ENCODE data around the gene CTBP1.
A peak's percentile ranks its signal among the peaks of the same experiment; 100 is the strongest.

Gene CTBP1

DNA sequence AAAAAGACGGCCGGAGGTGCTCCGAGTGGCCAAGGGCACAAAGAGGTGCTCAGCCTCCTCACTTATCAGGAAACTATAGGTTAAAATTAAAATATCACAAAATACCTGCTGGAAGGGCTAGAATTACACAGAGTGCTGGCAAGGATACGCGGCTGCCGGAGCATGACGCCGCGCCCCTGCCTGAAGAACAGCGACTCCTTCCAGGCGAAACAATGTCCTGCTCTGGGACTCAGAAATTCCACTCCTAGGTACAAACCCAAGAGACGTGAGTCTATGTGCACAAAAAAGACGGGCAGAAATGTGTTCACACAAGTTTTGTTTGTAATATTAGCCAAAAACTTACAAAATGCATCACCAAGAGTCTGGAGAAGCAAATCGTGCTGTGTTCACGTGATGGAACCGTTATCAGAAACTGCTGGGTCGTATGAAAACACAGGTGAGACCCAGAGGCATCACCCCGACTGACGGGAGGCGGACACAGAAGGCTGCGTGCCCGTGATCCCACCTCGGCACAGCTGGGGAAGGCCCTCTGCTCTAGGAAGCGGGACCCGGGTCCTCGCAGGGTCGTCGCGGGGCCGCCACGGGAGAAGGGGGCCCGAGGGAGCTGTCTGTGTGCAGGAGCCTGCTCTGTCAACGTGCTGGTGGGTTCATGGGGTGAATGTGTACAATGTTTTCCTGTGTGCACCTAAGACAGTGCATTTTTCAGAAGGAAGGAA, 27.6 kb downstream of the CTBP1 start:
- no peak for DNase-seq

DNA sequence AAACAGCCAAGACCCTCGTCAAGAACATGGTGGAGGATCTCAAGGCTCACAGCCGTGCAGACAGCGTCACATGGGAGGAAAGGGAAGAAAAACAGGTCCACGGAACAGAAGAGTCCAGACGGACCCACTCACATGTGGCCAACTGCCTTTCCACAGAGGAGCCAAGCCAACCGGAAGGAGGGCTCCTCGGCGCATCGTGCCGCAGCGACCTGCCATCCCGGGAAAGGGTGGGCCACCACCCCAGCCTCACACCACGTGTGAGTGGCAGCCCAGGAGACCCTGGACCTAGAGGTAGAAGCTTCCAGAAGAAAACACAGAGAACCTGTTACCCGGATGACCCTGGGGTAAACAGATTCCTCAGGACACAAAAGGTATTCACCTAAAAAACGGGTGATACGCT, 28.4 kb downstream of the CTBP1 start:
- DNase-seq: no peak

DNA sequence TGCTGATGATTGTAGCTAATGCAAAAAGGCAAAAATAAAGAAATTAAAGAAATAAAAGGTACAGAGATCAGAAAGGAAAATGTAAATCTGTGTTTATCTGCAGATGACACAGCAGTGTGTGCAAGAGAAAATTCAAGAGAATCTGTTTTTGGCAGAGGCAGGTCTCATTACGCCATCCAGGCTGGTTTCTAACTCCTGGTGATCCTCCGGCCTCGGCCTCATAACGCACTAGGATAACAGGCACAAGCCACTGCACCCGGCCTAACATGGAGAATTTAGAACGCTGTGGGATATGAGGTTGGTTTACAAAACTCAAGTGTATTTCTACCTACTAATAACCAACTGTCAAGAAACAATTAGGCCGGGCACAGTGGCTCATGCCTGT, 29.4 kb downstream of the CTBP1 start:
- DNase-seq: no peak

DNA sequence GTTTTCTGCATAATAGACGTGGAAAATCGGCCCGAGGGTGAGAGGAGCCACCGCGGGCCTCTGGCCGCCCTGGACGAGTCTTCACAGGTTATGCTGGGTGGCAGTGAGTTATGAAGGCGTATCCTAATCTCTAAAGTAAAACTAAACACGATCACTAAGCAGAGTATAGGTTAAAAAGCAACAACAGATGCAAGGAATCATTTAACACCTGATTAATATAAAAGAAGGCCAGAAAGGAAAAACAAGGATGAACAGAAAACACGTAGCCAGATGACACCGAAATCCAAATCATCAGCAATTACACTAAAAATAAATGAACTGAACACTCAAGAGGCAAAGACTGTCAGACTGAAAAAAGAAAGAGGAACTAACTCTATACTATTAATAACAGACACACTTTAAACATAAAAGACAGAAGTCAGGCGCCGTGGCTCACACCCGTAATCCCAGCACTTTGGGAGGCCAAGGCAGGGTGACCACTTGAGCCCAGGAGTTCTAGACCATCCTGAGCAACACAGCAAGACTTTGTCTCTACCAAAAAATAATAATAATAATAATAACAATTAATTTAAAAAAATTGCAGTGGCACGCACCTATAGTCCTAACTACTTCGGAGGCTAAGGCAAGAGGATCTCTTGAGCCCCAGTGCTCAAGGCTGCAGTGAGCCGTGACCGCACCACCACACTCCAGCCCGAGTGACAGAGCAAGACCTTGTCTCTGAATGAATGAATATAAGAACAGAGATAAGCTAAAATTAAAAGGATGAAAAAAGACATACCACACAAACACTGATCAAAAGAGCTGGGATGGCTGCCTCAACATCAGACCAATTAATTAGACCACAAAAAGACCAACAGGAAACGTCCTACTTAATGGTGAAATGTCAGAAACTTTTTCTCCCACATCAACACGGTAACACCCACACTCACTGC, 30.0 kb downstream of the CTBP1 start:
- no peak for DNase-seq

DNA sequence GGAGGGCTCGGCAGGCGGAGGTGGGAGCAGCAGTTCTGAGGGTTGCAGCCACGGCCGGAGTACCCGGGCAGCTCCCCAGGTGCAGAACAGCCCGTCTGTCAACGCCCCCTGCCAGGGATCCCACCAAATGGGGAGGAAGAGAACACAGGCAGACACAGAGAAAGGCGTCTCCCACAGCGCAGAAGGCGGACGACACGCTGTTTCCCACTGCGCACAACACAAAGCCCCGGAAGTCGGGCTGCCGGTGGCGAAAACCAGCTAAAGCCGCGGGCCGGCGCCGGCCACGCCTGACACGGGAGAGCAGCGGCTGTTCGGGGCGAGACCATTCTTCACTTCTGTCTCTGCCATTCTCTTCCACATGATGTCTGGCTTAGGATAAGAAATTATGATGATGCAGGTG, 31.6 kb downstream of the CTBP1 start:
- DNase-seq: no peak

DNA sequence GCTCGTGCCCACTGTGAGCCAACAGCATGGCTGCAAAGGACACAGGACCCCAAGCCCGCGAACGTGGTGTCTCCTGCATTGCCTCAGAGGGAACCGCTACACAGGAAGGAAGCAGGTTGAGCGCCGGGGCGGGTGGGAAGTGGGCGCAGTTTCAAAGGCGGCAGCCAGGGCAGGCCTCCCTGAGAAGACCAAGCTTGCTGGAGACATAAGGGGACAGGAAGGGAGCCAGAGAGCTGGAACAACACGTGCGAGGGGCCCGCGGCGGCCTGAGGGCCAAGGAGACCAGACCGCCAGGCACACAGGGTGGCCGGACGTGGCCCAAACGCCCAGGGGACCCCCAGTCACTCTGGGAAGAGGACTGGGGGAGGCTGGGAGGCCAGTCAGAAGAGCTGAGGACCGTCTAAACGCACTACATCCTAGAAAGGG, 32.0 kb downstream of the CTBP1 start:
- DNase-seq: peak; percentile 78

DNA sequence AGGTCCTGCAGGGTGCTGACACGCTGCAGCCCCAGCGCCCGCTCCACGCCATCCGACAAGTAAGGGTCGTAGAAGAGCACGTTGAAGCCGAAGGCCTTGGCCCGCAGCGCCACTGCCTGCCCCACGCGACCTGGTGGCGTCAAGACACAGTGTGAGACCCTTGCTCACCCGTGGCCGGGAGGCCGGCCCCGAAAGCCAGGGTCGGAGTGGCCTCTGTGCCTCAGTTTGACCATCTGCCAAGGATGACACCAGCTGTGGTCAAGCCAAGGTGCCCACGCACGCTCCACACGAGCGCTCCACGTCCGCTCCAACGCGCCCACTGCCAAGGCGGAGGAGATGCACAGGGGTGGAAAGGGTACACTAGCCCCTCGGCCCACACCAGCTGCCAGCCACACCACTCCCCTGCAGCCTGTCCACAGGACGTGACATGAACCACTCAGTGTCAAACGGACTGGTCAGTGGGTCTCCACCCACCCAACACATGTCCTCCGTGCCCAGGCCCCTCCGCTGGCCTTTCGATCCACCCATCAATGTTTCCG, 32.8 kb downstream of the CTBP1 start:
- no peak for DNase-seq

DNA sequence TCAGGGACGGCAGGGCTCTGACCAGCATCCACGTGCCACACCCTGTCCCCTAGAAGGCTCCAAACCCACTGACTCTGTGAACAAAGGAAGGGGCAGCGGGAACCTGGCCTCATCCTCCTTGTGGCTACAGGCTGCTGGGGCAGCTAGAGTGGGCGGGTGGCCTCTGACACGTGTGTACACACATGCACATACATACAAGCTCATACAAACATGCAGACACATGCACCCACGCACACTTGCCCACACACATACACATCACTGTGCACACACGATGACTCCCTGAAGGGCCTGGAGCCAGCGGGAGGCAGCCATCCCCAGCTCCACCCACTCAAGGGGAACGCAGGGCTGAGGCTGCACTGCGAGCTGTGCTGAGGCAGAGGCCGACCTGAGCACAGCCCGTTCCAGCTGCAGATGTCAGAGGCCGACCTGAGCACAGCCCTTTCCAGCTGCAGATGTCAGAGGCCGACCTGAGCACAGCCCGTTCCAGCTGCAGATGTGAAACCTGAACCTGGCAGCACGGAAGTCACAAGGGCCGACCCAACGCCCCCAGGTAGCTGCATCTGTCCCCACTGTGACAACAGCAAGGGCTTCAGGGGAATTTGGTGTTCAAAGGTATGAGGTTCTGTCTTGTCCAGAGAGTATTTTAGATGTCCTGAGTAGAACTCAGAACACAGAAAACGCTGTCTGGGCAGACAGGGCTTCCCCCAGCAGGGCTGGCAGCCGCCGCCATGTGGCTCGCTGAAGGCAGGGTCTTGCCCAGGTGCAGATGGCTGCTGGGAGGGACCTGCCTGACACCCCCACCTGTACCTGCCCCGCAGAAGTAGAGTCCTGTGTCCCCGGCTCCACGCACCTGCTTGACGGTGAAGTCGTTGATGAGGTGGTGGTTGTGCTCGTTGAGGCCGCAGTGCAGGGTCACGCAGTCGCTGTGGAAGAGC, 33.5 kb downstream of the CTBP1 start:
- DNase-seq: no peak

DNA sequence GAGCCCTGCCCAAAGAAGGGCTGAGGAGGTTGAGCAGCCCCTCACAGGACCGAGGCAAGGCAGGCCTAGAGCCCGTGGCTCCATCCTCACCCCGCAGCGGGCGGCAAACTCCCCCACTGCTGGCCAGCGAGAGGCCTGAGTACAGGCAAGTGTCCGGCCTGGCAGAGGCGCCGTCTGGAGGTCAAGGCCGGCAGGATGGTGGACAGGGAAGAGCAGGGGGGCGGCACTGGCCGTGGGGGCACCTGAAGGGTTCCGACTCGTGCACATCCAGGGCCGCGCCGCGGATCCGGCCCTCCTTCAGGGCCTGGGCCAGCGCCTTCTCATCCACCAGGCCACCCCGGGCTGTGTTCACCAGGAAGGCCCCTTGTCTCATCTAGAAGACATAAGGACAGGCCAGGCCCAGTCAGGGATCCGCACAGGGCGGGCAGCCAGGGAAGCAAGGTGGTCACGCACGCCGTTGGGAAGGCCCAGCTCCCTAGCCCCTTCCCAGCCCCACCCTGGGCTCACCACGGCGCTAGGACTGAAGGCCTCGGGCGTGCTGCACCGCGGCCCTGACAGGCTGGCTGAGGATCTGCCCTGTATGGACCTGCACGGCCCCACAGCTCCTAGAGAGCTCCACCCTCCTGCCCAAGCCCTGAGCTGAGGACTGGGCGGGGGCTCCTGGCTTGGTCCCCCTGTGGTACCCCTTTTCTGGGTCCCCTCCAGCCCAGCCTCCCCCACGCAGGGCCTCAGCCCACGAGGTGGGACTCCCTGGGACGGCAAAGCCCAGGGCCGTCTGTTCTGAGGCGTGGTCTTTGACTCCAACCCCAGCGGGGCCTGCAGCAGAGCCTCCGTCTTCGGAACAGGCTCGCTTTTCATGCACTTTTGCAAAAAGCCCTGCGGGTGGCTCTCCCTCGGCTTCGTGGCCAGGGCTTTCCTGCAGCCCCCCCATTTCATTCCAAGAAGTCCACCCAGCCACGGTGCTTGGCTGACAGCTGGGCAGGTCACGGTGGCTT, 34.5 kb downstream of the CTBP1 start:
- DNase-seq: no peak

DNA sequence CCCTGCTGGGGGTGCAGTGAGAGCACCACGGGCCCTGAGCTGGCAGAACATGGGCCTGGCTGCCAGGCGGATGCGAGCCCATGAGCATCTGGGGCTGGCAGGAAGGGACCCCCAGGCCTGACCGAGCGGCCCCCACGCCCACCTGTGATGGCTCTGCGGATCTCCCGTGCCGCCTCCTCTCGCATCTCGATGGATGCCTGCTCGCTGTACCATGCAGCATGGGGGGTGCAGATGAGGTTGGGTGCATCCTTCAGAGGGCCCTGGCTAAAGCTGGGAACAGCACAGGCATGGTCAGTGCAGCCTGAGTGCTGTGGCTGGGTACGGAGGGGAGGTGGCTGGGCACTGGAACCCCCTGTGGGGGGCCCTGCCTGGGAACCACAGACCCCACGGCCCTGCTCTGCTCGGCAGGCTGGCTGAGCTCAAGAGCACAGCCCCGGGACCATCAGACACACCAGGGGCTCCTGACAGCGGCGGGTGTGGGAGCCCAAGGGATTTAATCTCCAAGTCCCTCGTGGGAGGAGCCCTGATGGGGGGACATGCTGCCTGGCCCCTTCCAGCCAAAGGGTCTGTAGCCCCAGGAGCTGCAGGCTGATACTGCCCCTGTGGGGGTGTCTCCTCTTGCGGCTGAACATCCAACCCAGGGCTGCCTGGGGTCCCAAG, 35.5 kb downstream of the CTBP1 start:
- no peak for DNase-seq

DNA sequence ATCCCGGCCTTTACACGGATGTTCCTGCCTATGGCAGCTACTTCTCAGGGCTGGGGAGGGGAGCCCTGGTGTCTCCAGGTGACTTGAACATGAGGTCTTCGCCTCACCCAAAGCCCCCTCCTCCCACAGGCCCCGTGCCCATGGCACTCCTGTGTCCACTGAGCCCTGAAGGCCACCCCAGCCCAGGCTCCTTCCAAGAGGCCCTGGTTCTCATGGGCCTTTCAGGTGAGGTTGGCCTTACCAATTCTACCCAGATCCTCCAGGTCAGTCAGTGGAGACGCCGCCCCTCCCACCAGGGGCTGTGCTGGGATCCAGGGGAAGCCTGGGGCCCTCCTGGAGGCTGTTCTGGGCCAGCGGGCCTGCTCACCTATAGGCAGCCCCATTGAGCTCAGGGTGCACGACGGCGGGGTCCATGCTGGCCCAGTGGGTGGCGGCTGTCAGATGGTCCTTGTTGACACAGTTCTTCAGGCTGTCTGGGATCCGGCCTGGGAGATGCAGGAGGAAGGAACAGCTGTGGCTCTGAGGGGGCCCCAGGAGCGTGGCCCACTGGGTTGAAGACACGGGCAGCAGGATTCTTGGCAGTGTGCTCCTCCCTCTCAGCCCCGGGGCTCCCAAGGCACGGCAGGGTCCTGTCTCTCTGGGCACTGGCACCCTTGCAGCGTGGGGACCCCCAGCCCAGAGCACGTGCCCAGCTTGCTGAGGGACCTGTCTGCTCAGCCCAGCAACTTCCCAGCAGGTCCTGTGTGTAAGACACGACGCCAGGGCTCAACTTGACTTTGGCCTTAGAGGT, 36.2 kb downstream of the CTBP1 start:
- DNase-seq: no peak

DNA sequence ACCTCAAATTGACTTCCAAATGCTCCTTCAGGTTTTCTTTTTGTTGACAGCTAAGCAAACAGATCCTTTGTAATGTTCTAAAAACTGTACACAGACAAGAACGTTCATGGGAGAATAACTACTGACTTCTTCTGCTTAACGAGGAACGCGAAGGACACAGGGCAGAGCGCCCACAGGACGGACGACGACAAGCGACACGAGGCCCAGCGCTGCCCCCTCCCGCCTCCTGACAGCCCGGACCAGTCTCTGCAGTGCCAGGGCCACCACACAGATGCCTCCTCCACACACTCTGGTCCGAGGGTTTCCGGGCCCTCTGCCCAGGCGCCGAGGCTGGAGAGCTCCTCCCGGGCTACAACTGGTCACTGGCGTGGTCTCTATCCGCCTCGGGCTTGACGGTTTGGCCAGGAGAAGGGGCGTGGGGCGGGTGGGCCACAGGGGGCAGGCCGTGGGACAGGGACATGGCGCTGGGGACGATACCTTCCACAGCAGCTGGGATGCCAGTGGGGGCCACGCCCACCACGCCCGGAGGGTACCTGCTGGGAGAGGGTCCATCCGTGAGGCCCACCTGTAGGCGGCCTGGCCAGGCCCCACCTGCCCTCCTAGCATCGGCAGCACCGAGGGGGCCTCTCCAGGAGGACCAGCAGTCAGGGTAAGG, 36.9 kb downstream of the CTBP1 start:
- DNase-seq: no peak

DNA sequence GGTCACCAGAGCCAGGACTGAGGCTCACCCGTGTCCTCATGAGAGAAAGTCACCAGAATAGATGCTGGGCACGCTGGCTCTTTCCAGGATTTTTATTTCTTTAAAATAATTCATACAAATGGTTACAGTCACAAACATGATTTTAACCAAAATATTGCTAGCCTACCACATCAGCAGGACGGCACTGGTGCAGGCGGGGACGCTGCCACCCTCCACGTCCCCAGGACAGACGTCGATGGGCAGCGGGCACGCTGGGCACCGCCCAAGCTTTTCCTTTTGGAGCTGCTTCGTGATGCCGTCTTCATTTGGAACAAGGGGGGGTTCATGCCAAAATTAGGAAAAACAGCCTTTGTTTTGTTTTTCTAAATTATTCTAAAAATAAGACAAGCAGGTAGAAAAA, 37.6 kb downstream of the CTBP1 start:
- no peak for DNase-seq

DNA sequence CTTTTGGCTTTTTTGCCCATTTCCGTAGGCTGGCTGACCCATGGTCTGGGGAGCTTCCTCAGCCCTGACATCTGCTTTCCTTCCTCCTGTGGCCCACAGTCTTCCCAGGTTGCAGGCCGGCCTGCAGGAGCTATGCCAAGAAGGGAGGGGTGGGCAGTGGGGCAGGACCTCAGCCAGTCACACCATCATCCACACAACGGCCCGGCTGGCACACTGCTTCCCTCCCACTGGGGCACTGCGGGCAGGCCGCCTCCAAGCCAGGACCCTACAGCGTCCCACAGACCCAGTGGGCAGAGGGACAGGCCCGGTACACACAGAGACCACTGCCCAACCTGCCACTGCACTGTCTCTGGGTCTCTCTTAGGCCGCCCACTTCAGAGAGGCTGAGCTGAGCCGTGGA, 38.0 kb downstream of the CTBP1 start:
- DNase-seq: no peak

DNA sequence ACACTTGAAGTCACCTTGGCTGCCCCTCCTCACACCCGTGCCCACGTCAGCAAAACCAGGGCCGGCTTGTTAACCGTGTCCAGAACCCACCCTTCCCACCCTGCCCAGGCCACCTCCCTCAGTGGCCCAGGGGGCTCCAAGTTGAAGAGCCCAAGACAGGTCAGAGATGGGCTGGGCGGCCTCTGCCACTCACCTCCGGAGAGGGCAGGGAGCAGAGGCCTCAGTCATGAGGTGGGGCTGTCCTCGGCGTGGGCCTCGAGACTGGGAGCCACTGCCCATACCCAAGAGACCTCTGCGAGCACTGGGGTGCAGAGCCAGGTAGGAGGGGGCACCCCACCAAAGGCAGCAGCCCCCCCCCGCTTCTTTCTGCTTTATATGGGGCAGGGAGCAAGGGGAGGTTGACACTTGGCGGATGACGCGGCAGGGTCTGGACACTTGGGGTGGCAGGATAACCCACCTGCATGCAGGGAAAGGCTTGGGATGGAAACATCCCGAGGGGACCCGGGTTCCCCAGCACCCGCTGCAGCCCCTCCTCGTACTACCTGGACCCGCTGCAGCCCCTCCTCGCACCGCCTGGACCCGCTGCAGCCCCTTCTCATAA, 38.6 kb downstream of the CTBP1 start:
- DNase-seq: no peak

DNA sequence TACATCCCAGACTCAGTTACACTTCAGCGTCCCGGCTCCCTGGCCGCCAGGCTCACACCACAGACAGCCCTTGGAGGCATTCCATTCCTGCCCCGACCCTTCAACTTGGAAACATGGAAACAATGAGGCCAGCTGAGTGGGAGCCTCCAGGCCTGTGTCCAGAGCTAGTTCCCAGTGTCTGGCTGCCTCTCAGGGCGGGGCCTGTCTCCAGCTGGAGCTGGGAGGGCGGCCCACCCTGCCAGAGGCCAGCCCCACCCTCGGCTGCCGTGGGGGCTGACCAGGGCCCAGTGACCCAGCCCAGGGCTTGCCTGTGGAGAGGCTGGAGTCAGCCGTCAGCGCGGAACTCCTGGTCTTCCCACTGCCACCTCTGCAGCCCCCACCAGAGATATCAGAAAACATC, 39.1 kb downstream of the CTBP1 start:
- no peak for DNase-seq

DNA sequence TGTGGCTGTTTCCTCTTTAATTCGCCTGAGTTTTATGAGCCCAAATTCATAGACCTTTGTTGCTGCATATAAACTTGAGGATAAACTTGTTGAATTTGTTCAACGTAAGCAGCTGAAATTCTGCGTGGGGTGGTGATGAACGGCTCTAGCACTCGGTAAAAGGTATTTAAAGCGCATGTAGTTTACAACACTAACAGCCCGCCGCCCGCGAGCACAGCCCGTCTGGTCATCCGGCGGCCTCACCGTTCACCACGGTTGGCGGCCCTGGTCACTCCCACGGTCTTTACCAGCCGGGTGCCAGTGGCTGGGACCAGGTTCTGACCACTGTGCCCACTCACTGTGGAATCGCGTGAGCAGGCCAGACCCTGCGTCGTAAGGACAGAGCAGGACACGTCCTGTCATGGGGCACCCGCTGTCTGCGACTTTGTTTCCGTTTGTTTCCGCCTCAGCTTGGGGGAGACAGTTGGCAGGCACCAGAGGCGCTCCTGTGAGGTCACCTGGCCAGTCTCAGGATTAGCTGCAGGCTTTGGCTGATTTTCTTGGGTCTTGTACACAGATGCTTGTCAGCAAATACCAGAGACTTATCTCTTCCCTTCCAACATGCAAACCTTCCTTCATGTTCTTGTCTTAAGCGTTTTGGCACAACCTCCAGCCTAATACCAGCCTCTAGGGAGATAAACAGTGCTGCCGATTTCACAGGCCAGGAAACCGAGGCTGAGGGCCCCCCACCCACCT, 39.8 kb downstream of the CTBP1 start:
- DNase-seq: no peak

DNA sequence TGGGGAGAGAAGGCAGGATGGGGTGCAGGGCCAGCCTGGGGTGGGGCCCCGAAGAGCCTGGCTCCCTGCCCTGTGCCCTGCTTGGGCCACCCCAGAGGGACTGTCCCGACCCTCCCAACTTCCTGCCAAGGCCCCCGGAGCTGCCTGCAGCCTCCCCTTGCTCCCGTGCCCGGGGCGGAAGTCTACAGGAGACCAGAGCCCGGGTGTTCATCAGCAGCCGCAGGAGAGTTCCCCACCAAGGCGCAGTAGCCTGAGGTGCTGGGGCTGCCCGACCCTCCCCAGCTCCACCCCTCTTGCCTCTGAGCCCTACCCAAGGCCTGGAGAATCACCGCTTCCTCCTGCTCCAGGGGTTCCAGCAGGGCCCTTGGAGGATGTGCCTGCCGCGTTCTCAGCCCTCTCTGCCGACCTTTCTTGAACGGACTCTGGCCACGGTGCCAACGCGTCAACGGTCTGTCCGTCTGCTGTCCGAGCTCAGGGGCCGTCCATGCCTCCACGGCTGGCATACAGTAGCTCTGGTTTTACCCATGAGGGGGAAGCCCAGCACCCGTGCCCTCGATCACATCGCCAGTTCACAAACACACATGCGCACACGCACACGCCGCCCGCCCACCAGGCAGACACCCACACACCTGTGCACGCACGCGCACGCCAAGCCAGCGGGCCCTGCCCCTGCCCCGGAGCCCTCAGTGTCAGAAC, 40.5 kb downstream of the CTBP1 start:
- DNase-seq: no peak
